ENCODE data around the gene KCNE1. TPM values are rescaled to one million over a fixed set of nuclear protein-coding genes. Genes with fewer than 3 reads are reported as not detected.
"Not testable (repeated sequence)": the region's sequence is repeated elsewhere in the genome, so short reads cannot be mapped to it uniquely, and the experiment has no call there.

KCNE1 gene
- total RNA-seq, 1 experiment from 2014 or later = not detected

- not testable (repeated sequence) for H4K20me1 ChIP-seq (ENCODE audit: insufficient read depth, low read depth, low read length); H3K27me3 ChIP-seq (ENCODE audit: low read length); H3K4me3 ChIP-seq (ENCODE audit: low read length); H3K4me1 ChIP-seq (ENCODE audit: low read length); H3K36me3 ChIP-seq (ENCODE audit: insufficient read depth, low read length); H3K27ac ChIP-seq (ENCODE audit: low read length); H3K9me3 ChIP-seq (ENCODE audit: low read length); H3K9ac ChIP-seq (ENCODE audit: low read length); H3K4me2 ChIP-seq (ENCODE audit: low read depth, low read length, poor library complexity, severe bottlenecking); H2AFZ ChIP-seq (ENCODE audit: low read length); H3K9me2 ChIP-seq (replicated peaks; ENCODE audit: insufficient read depth, low read length); DNase-seq; H3K79me2 ChIP-seq (ENCODE audit: low read length)
Measured at GRCh38 chr21:34458266-34458665, 53.7 kb downstream of the KCNE1 start.

- not testable (repeated sequence) for H3K27me3 ChIP-seq (ENCODE audit: low read length); H3K9me2 ChIP-seq (replicated peaks; ENCODE audit: insufficient read depth, low read length); H4K20me1 ChIP-seq (ENCODE audit: insufficient read depth, low read depth, low read length)
Measured at GRCh38 chr21:34456180-34456579, 55.8 kb downstream of the KCNE1 start.

DNA sequence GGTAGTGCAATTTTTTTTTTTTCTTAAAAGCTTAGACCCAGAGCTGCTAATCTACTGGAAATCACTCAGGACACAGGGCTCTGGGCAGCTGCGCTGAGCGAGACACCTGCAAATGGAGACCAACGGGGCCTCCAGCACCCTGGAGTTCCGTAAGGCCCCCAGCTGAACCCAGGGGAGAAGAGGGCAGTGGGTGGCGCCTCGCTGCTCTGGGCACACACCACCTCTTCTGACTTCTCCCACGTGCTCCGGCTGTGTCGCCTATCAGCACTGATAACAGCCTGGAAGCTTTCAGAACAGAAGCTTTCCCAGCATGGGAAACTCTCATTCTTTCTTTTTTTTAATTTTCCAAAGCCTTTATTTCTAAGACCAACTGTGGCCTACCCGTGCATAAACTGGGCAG lies 56.4 kb downstream of the KCNE1 start:
- H3K4me1 ChIP-seq (ENCODE audit: low read length); H2AFZ ChIP-seq (ENCODE audit: low read length); H3K36me3 ChIP-seq (ENCODE audit: insufficient read depth, low read length); H3K27me3 ChIP-seq (ENCODE audit: low read length); H3K79me2 ChIP-seq (ENCODE audit: low read length); H4K20me1 ChIP-seq (ENCODE audit: insufficient read depth, low read depth, low read length); H3K27ac ChIP-seq (ENCODE audit: low read length); H3K9me3 ChIP-seq (ENCODE audit: low read length); H3K9ac ChIP-seq (ENCODE audit: low read length); H3K9me2 ChIP-seq (replicated peaks; ENCODE audit: insufficient read depth, low read length); H3K4me2 ChIP-seq (ENCODE audit: low read depth, low read length, poor library complexity, severe bottlenecking); H3K4me3 ChIP-seq (ENCODE audit: low read length); DNase-seq: not testable (repeated sequence)

More at GRCh38 chr21:34456180-34456579, 55.8 kb downstream of the KCNE1 start:
- not testable (repeated sequence) for H3K9ac ChIP-seq (ENCODE audit: low read length); H3K4me3 ChIP-seq (ENCODE audit: low read length); H3K27ac ChIP-seq (ENCODE audit: low read length); H3K4me2 ChIP-seq (ENCODE audit: low read depth, low read length, poor library complexity, severe bottlenecking); DNase-seq; H3K36me3 ChIP-seq (ENCODE audit: insufficient read depth, low read length); H3K79me2 ChIP-seq (ENCODE audit: low read length); H3K4me1 ChIP-seq (ENCODE audit: low read length); H3K9me3 ChIP-seq (ENCODE audit: low read length); H2AFZ ChIP-seq (ENCODE audit: low read length)

- H4K20me1 ChIP-seq (ENCODE audit: insufficient read depth, low read depth, low read length); H3K27ac ChIP-seq (ENCODE audit: low read length); H3K4me2 ChIP-seq (ENCODE audit: low read depth, low read length, poor library complexity, severe bottlenecking); H3K9me2 ChIP-seq (replicated peaks; ENCODE audit: insufficient read depth, low read length); H3K4me1 ChIP-seq (ENCODE audit: low read length); H3K9me3 ChIP-seq (ENCODE audit: low read length); H3K79me2 ChIP-seq (ENCODE audit: low read length); DNase-seq; H3K36me3 ChIP-seq (ENCODE audit: insufficient read depth, low read length); H2AFZ ChIP-seq (ENCODE audit: low read length); H3K4me3 ChIP-seq (ENCODE audit: low read length); H3K27me3 ChIP-seq (ENCODE audit: low read length); H3K9ac ChIP-seq (ENCODE audit: low read length): not testable (repeated sequence)
Measured at GRCh38 chr21:34447018-34447417, 65.0 kb downstream of the KCNE1 start.

- not testable (repeated sequence) for H3K9ac ChIP-seq (ENCODE audit: low read length); H3K27ac ChIP-seq (ENCODE audit: low read length); H3K9me2 ChIP-seq (replicated peaks; ENCODE audit: insufficient read depth, low read length)
Measured at GRCh38 chr21:34443486-34443885, 68.5 kb downstream of the KCNE1 start.

DNA sequence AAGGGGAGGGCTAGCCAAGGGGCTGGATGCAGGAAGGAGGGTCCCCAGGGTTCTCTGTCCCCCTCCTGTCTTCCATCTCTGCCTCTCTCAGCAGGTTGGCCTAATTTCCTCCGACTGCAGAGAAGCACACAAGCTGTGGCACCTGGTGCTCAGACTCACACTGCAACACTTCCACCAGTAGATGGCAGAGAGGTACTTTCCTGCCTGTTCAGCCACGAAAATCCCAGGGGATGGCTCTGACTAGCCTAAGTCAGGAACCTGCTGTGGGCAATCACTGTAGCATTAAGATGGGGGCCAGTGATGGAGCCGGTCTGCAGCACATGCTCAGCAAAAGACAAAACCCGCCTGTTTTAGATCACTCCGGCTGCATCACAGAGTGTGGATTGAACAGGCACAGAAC lies 82.3 kb downstream of the KCNE1 start:
- H3K9me2 ChIP-seq (replicated peaks; ENCODE audit: insufficient read depth, low read length); H3K36me3 ChIP-seq (ENCODE audit: insufficient read depth, low read length); H3K4me1 ChIP-seq (ENCODE audit: low read length); H3K4me2 ChIP-seq (ENCODE audit: low read depth, low read length, poor library complexity, severe bottlenecking); H3K27ac ChIP-seq (ENCODE audit: low read length); H3K79me2 ChIP-seq (ENCODE audit: low read length); H3K9me3 ChIP-seq (ENCODE audit: low read length); H3K4me3 ChIP-seq (ENCODE audit: low read length); H3K27me3 ChIP-seq (ENCODE audit: low read length); H2AFZ ChIP-seq (ENCODE audit: low read length); DNase-seq; H4K20me1 ChIP-seq (ENCODE audit: insufficient read depth, low read depth, low read length); H3K9ac ChIP-seq (ENCODE audit: low read length): not testable (repeated sequence)

More at GRCh38 chr21:34443486-34443885, 68.5 kb downstream of the KCNE1 start:
- not testable (repeated sequence) for H3K79me2 ChIP-seq (ENCODE audit: low read length); H3K4me3 ChIP-seq (ENCODE audit: low read length); H3K27me3 ChIP-seq (ENCODE audit: low read length); H2AFZ ChIP-seq (ENCODE audit: low read length); H3K9me3 ChIP-seq (ENCODE audit: low read length); H3K4me1 ChIP-seq (ENCODE audit: low read length); H3K36me3 ChIP-seq (ENCODE audit: insufficient read depth, low read length); DNase-seq; H3K4me2 ChIP-seq (ENCODE audit: low read depth, low read length, poor library complexity, severe bottlenecking); H4K20me1 ChIP-seq (ENCODE audit: insufficient read depth, low read depth, low read length)

GRCh38 chr21:34428441-34428840 lies 83.6 kb downstream of the KCNE1 start:
- H3K4me1 ChIP-seq (ENCODE audit: low read length); H3K9me2 ChIP-seq (replicated peaks; ENCODE audit: insufficient read depth, low read length); H2AFZ ChIP-seq (ENCODE audit: low read length); H3K9ac ChIP-seq (ENCODE audit: low read length); H3K27ac ChIP-seq (ENCODE audit: low read length); H3K27me3 ChIP-seq (ENCODE audit: low read length); H3K4me2 ChIP-seq (ENCODE audit: low read depth, low read length, poor library complexity, severe bottlenecking); H3K36me3 ChIP-seq (ENCODE audit: insufficient read depth, low read length); H3K4me3 ChIP-seq (ENCODE audit: low read length); DNase-seq; H3K9me3 ChIP-seq (ENCODE audit: low read length); H4K20me1 ChIP-seq (ENCODE audit: insufficient read depth, low read depth, low read length); H3K79me2 ChIP-seq (ENCODE audit: low read length): not testable (repeated sequence)

- not testable (repeated sequence) for H3K27me3 ChIP-seq (ENCODE audit: low read length); H3K9me3 ChIP-seq (ENCODE audit: low read length); H3K9ac ChIP-seq (ENCODE audit: low read length); H3K4me3 ChIP-seq (ENCODE audit: low read length); H3K36me3 ChIP-seq (ENCODE audit: insufficient read depth, low read length); DNase-seq; H2AFZ ChIP-seq (ENCODE audit: low read length); H3K9me2 ChIP-seq (replicated peaks; ENCODE audit: insufficient read depth, low read length); H4K20me1 ChIP-seq (ENCODE audit: insufficient read depth, low read depth, low read length); H3K4me1 ChIP-seq (ENCODE audit: low read length); H3K79me2 ChIP-seq (ENCODE audit: low read length); H3K4me2 ChIP-seq (ENCODE audit: low read depth, low read length, poor library complexity, severe bottlenecking); H3K27ac ChIP-seq (ENCODE audit: low read length)
Measured at GRCh38 chr21:34427339-34427738, 84.7 kb downstream of the KCNE1 start.

DNA sequence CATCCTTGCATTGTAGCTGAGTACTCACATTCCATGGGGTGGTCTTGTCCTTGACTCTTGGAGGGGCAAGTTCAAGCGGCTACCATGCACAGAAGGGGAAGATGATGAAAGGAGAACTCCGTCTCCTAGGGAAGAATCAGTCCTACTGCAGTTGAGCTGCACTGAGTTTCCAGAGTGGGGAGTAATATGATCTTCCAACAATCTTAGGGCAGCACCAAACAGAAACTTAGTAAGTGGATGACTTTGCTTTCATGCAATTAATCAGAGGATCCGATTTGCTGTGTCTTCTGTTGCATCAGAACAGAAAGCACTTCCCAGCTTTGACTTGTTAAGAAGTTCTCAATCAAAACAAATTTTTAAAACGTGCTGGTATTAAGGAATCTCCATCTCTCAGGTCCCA lies 88.2 kb downstream of the KCNE1 start, which contains the start of gene SMIM34:
Gene SMIM34, minus strand, starts transcription at position 147 of the 400 bp plus-strand sequence. Its CDS starts 112 bp downstream, at position 35.
- not testable (repeated sequence) for H3K27me3 ChIP-seq (ENCODE audit: low read length); H3K9me3 ChIP-seq (ENCODE audit: low read length); H3K4me2 ChIP-seq (ENCODE audit: low read depth, low read length, poor library complexity, severe bottlenecking); DNase-seq; H3K36me3 ChIP-seq (ENCODE audit: insufficient read depth, low read length); H2AFZ ChIP-seq (ENCODE audit: low read length); H3K9ac ChIP-seq (ENCODE audit: low read length); H4K20me1 ChIP-seq (ENCODE audit: insufficient read depth, low read depth, low read length); H3K27ac ChIP-seq (ENCODE audit: low read length); H3K4me1 ChIP-seq (ENCODE audit: low read length); H3K9me2 ChIP-seq (replicated peaks; ENCODE audit: insufficient read depth, low read length); H3K4me3 ChIP-seq (ENCODE audit: low read length); H3K79me2 ChIP-seq (ENCODE audit: low read length)
